Lung (tissue), 12 donors: ENCODE data around the gene DNASE2B. TPM values are rescaled to one million over a fixed set of nuclear protein-coding genes. Genes with fewer than 3 reads are reported as not detected.

Source experiments
- ATAC-seq: fragments of 200-7000 bp; cut with Tn5 transposase; one replicate; pipeline ENCODE4 v1.9.1; 2020; ENCODE audit warnings: moderate number of reproducible peaks; ENCODE audit not compliant: insufficient read depth, low FRiP score
- DNase-seq, 3 donors: peaks; one replicate each; pipeline ENCODE4 v3.0.0-alpha.2; 2013 to 2017
- H3K27ac ChIP-seq, 2 donors: one replicate each; pipeline ENCODE4 v1.5.1; 2013; ENCODE audit warnings: mild to moderate bottlenecking in 2 of 2, moderate library complexity in 2 of 2, control low read depth in 1 of 2, inconsistent platforms in 1 of 2, low read depth in 1 of 2, low read length in 1 of 2
- H3K27me3 ChIP-seq, 3 donors: one replicate each; pipeline ENCODE4 v1.5.1; 2013; ENCODE audit warnings: low read length in 2 of 3; ENCODE audit not compliant: control insufficient read depth in 3 of 3, insufficient read depth in 3 of 3
- H3K36me3 ChIP-seq, 4 donors: one replicate each; pipeline ENCODE4 v1.5.1; 2013; ENCODE audit warnings: low read length in 4 of 4, mild to moderate bottlenecking in 1 of 4, moderate library complexity in 1 of 4; ENCODE audit not compliant: control insufficient read depth in 4 of 4, insufficient read depth in 4 of 4
- H3K4me1 ChIP-seq, 5 donors: one replicate each; pipeline ENCODE4 v1.5.1; 2013; ENCODE audit warnings: low read length in 5 of 5, mild to moderate bottlenecking in 2 of 5, moderate library complexity in 1 of 5; ENCODE audit not compliant: control insufficient read depth in 5 of 5, insufficient read depth in 5 of 5
- H3K4me3 ChIP-seq: one replicate; pipeline ENCODE4 v1.5.1; 2013; ENCODE audit warnings: mild to moderate bottlenecking, control low read depth, moderate library complexity
- H3K9ac ChIP-seq, 2 donors: one replicate each; pipeline ENCODE4 v1.5.1; 2013; ENCODE audit warnings: low read length in 2 of 2, control low read depth in 1 of 2; ENCODE audit not compliant: insufficient read depth in 1 of 2
- H3K9me3 ChIP-seq, 4 donors: one replicate each; pipeline ENCODE4 v1.5.1; 2013; ENCODE audit warnings: low read length in 3 of 4, mild to moderate bottlenecking in 1 of 4, moderate library complexity in 1 of 4; ENCODE audit not compliant: control insufficient read depth in 4 of 4, insufficient read depth in 3 of 4
- WGBS, 2 donors: extraction: QIAGEN DNeasy Blood & Tissue Kit; methylation state at CpG; one replicate each; pipeline ENCODE4 v1.1.7; 2013; 5-methylcytosine and 5-hydroxymethylcytosine counted together
- polyA plus RNA-seq, 2 donors: library from polyadenylated mRNA; stranded (reverse); fragments of 200-250 nt; gene quantifications; one replicate each; pipeline ENCODE4 v1.2.1, GENCODE V29; 2013
- total RNA-seq, 2 donors: library from RNA; depleted of rRNA in 1 of 2; stranded (reverse); fragments of >200 nt in 1 of 2; gene quantifications; one replicate each; pipeline ENCODE4 v1.2.1, GENCODE V29; 2014 to 2021
- TF ChIP-seq, protein P1 (sequence below): IDR thresholded peaks from 2 replicates; pipeline ENCODE4 v1.5.1; 2012; ENCODE audit warnings: mild to moderate bottlenecking; ENCODE audit errors: control extremely low read depth, extremely low read depth
- donor health status: control.
- donor health status: control.
- donor health status: Bipolar disorder and iron deficiency.
- donor health status: healthy.
- donor health status: DM: yes; HTN: yes; CAD: no.

DNASE2B gene
- total and polyA plus RNA-seq, 4 donors, result 0.29 to 4.9 (median 1.3) TPM; not detected in 1

DNA sequence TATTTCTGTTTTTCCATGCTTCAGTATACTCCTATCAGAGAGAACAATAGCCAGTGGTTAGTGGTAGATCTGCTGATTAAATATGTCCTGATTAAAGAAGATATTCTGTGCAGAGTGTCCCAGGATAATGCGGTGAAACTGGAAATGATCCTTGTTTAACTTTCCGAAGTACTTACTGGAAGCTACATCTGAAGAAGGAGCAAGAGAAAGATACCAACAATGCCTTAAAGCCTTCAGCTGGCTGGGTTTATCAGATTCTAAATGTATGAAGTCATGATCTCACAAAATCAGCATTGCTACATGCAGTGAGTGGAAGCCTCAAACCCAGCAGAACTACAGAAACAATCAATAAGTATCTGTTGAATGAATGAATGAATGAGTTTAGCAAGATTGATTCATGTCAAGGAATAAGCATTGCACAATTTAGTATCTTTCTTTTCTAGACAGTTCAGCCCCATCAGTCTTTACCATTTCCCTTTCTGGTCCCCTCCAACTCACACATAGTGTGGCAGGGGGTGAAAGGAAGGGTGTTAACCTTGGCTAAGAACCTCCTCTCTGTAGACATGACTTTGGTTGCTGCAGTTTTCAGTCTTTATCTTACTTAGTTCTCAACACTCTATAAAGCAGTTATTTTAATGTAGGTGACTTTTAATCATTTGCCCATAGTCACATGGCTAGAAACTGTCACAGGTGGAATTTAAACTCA lies 24.7 kb upstream of the DNASE2B start:
- Histone ChIP-seq H3K9ac (no peak overlapping the region), H3K4me3 (no peak overlapping the region), H3K27ac (no peak overlapping the region), H3K36me3 (no peaks in the 10 kb centered on the region), H3K4me1 (peaks cover 0 to 13% (median 0%) of the 10 kb centered on the region in 5 donors), H3K27me3 (no peaks in the 10 kb centered on the region), H3K9me3 (no peaks in the 10 kb centered on the region)
- WGBS, 2 donors, result 45 to 48% methylated on average over 2 of the region's 2 CpGs
- DNase-seq (no peak), ATAC-seq (no peak)
- TF ChIP-seq, protein P1, sequence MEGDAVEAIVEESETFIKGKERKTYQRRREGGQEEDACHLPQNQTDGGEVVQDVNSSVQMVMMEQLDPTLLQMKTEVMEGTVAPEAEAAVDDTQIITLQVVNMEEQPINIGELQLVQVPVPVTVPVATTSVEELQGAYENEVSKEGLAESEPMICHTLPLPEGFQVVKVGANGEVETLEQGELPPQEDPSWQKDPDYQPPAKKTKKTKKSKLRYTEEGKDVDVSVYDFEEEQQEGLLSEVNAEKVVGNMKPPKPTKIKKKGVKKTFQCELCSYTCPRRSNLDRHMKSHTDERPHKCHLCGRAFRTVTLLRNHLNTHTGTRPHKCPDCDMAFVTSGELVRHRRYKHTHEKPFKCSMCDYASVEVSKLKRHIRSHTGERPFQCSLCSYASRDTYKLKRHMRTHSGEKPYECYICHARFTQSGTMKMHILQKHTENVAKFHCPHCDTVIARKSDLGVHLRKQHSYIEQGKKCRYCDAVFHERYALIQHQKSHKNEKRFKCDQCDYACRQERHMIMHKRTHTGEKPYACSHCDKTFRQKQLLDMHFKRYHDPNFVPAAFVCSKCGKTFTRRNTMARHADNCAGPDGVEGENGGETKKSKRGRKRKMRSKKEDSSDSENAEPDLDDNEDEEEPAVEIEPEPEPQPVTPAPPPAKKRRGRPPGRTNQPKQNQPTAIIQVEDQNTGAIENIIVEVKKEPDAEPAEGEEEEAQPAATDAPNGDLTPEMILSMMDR, result no peak

DNA sequence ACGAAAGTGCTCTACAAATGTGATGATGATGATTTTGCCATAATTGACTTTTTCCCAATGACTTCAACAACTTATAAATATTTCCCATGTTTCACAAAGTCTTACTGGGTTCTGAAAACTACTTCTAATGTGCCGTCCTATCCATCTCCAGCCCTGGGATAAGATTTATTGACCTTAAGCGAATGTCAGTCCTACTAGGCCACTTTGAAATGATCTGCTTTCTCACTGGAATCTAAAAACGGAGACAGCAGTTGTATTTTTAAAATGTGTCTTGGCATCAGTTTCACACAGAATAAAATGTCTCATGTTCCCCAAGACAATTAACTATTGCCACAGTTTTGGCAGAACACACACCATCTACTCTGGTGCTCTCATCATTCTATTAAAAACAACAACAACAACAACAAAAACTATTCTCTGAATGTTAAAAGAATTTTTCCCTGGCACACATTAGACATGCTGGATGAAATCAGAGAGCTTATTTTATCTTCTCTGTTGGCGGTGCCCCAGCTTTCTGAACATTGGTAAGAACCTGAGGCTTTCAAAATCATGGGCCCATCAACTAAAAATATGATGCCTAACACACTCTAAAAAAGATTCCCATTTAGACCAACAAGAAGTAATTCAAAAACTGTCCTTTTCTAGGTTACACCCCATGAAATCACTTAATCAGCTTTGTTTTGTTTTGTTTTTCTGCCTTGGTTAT lies 23.1 kb upstream of the DNASE2B start:
- Histone ChIP-seq H3K27me3 (no peaks in the 10 kb centered on the region), H3K36me3 (no peaks in the 10 kb centered on the region), H3K4me3 (no peak overlapping the region), H3K4me1 (peaks cover 0 to 13% (median 0%) of the 10 kb centered on the region in 5 donors), H3K27ac (peak overlapping the region in 1 of 2 donors; percentile 18), H3K9me3 (no peaks in the 10 kb centered on the region), H3K9ac (no peak overlapping the region)
- TF ChIP-seq, protein P1, result no peak
- ATAC-seq, result no peak
- WGBS, 2 donors, result 78 to 86% methylated on average over 5 of the region's 5 CpGs
- peak in 2 of 3 donors; percentile 43 to 50 for DNase-seq

DNA sequence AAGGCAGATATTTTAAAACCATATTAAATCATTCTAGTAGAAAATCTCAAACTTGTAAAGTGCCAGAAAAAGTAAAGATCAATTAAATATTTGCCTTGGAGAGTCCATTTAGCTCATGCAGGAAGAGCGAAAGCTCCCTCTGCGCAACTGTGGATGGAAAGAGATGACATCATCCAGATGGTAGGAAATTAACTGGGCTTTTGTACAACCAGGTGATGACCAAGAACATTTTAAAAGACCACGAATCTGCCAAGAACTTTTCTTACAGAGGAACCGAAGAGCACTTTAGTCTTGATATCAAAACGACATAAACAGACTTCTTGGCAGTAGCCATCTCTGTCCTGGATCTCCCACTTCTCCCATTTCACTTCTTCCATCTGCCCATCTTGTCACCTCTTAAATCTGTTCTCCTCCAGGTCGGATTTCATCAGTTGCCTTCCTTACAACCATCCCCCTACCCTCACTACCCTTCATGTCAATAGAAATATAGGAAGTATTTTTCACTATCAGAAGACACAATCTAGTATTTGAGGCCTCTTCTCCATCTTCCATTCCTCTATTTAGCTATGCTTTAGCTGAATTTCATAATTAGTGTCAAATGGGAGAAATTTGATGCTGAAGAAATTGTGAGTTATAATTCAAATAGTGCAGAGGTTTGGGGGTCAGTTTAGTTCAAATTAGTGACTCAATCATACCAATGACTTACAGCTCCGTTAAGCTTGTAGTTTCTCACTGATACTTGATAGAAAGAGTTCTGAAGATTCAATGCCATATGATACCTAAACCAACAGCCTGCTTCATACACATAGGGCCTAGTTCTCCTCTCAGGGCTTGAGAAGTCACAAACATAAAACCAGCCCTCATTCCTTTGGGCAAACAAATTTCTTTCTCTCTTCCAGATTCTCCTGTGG lies 22.0 kb upstream of the DNASE2B start:
- TF ChIP-seq, protein P1, result no peak
- DNase-seq, result no peak
- 83 to 91% methylated on average over 7 of the region's 7 CpGs for WGBS, 2 donors
- ATAC-seq, result no peak
- Histone ChIP-seq H3K27me3 (no peaks in the 10 kb centered on the region), H3K36me3 (no peaks in the 10 kb centered on the region), H3K9ac (no peak overlapping the region), H3K4me3 (no peak overlapping the region), H3K4me1 (peaks cover 0 to 13% (median 0%) of the 10 kb centered on the region in 5 donors), H3K9me3 (no peaks in the 10 kb centered on the region), H3K27ac (no peak overlapping the region)
